Activated CD4-positive, alpha-beta memory T cell treated with anti-CD3 and anti-CD28 coated beads, Interleukin-2, amount 10 ng/mL, durations not matched to agents 7 days and 5 days (primary cell): ENCODE data around the gene SFXN5. TPM values are rescaled to one million over a fixed set of nuclear protein-coding genes. Genes with fewer than 3 reads are reported as not detected.
"Not testable (repeated sequence)": the region's sequence is repeated elsewhere in the genome, so short reads cannot be mapped to it uniquely, and the experiment has no call there.

ENCODE experiments used
- CTCF ChIA-PET: fragments of 350-600 bp; sonication (Branson Sonifier 250); formaldehyde crosslinking; loops from one replicate; lab custom pipeline; 2021; ENCODE audit warnings: antibody characterized with exemption, inconsistent platforms; lab: Charles Lee
- POLR2A ChIA-PET: fragments of 350-600 bp; sonication (Branson Sonifier 250); formaldehyde crosslinking; loops from one replicate; lab custom pipeline; 2021; ENCODE audit warnings: antibody characterized with exemption; lab: Charles Lee
- DNase-seq: peaks from one replicate; pipeline ENCODE4 v3.0.0-alpha.2; 2020
- H3K27ac Mint-ChIP-seq: one replicate; pipeline ENCODE4 v1.8.0; 2021; ENCODE audit warnings: mild to moderate bottlenecking, mixed read lengths
- H3K27me3 Mint-ChIP-seq: one replicate; pipeline ENCODE4 v1.8.0; 2021; ENCODE audit warnings: mixed read lengths
- H3K36me3 Mint-ChIP-seq: one replicate; pipeline ENCODE4 v1.8.0; 2021; ENCODE audit warnings: low read depth, mixed read lengths
- H3K4me1 Mint-ChIP-seq: one replicate; pipeline ENCODE4 v1.8.0; 2021; ENCODE audit warnings: mixed read lengths
- H3K4me3 Mint-ChIP-seq: one replicate; pipeline ENCODE4 v1.8.0; 2021; ENCODE audit warnings: mild to moderate bottlenecking, mixed read lengths
- H3K9me3 Mint-ChIP-seq: one replicate; pipeline ENCODE4 v1.8.0; 2021; ENCODE audit warnings: mixed read lengths
- total RNA-seq, 2 experiments: library from RNA; stranded (reverse); gene quantifications; one replicate each; pipeline ENCODE4 v1.2.3, GENCODE V29; 2021

The SFXN5 gene, protein sequence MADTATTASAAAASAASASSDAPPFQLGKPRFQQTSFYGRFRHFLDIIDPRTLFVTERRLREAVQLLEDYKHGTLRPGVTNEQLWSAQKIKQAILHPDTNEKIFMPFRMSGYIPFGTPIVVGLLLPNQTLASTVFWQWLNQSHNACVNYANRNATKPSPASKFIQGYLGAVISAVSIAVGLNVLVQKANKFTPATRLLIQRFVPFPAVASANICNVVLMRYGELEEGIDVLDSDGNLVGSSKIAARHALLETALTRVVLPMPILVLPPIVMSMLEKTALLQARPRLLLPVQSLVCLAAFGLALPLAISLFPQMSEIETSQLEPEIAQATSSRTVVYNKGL
- total RNA-seq = 1 to 10 TPM; 4.3 to 6.1 TPM

DNA sequence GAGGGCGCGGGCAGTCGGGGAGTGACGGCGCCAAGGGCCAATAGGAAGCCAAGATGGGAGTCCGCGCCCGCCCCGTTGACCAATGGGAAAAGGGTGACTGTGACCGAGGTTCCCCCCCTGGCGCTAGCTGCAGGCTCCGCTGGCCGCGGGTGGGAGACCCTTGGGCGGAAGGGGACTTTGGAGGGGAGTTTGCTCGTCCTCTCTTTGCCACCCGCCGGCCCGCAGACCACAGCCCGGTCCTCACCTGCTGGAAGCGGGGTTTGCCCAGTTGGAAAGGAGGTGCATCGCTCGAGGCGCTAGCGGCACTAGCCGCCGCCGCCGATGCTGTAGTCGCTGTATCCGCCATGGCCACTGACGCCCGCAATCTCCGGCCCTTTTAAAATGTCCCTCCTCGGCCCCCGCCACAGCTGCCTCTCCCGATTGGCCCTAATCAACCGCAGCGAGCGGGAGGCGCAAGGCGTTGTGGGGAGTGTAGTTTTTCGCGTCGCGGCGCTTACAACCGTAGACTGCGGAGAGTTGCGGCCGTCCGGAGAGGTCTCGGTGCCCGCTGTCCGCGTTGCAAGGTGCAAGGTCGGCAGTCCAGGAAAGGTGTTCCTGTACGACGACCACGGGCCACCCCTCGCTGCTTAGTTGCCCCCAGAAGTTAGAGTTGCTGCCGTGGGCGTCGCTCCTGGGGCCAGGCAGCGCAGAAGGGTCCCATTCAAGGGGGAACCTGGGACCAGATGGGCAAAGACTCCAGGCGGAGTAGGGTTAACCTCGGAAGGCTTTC lies at the start of gene SFXN5:
Gene SFXN5 (minus strand): TSS at position 353 of the 769 bp plus-strand sequence. CDS start 7 bp downstream, at position 346.
- ChIA-PET CTCF (interaction anchor here (1.2 to 1.7 kb wide), 3 partner anchors 85 to 179 kb away, joined by 3 to 6 read pairs (median 3); no protein-coding TSS in a partner anchor), POLR2A (interaction anchor here (0.5 to 2.0 kb wide), 14 partner anchors 15 to 1054 kb away, joined by 3 to 7 read pairs (median 3); partner anchors contain the start of genes PRADC1 and RAB11FIP5)
- peak within 1 kb of the TSS; percentile 71 for H3K27ac Mint-ChIP-seq
- H3K36me3 Mint-ChIP-seq = no peaks in the 10 kb centered on the region
- peaks cover 3% of the 10 kb centered on the region for H3K27me3 Mint-ChIP-seq
- H3K9me3 Mint-ChIP-seq = no peaks in the 10 kb centered on the region
- H3K4me1 Mint-ChIP-seq = peaks cover 21% of the 10 kb centered on the region
- DNase-seq = peak; percentile 95
- peak within 1 kb of the TSS; percentile 79 for H3K4me3 Mint-ChIP-seq

DNA sequence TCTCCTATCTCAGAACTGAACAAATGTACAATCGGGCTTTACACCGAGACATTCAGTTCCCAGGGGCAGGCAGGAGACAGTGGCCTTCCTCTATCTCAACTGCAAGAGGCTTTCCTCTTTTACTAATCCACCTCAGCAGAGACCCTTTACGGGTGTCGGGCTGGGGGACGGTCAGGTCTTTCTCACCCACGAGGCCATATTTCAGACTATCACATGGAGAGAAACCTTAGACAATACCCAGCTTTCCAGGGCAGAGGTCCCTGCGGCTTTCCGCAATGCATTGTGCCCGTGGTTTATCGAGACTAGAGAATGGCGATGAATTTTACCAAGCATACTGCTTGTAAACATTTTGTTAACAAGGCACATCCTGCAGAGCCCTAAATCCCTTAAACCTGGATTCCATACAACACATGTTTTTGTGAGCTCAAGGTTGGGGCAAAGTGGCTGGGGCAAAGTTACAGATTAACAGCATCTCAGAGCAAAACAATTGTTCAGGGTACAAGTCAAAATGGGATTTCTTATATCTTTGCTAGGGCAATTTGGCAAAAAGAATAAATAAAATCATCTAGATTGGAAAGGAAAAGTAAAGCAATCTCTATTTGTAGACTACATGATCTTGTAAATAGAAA lies 48.2 kb upstream of the SFXN5 start:
- H3K4me3 Mint-ChIP-seq, H3K36me3 Mint-ChIP-seq, POLR2A ChIA-PET, DNase-seq, CTCF ChIA-PET, H3K9me3 Mint-ChIP-seq, H3K4me1 Mint-ChIP-seq, H3K27ac Mint-ChIP-seq: not testable (repeated sequence)
- peaks cover 20% of the 10 kb centered on the region for H3K27me3 Mint-ChIP-seq

DNA sequence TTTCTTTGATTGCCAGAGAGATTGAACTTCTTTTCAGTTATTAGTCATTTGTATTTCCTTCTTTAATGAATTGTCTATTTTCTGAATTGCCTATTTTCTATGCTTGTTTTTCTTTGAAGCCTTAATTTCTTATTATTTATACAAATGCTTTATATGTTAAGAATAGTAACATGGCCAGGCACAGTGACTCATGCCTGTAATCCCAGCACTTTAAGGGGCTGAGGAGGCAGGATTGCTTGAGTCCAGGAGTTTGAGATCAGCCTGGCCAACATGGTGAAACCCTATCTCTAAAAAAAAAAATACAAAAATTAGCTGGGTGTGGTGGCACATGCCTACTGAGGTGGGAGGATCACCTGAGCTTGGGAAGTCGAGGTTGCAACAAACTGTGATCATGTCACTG lies 45.9 kb upstream of the SFXN5 start:
- ChIA-PET POLR2A (no interaction called here), CTCF (interaction anchor here (1.3 kb wide), 1 partner anchor 60 kb away, joined by 3 read pairs; no protein-coding TSS in a partner anchor)
- Mint-ChIP-seq H3K4me3 (no peak overlapping the region), H3K9me3 (no peaks in the 10 kb centered on the region), H3K36me3 (no peaks in the 10 kb centered on the region), H3K27ac (no peak overlapping the region), H3K27me3 (peaks cover 5% of the 10 kb centered on the region), H3K4me1 (peaks cover 2% of the 10 kb centered on the region)
- DNase-seq = no peak

DNA sequence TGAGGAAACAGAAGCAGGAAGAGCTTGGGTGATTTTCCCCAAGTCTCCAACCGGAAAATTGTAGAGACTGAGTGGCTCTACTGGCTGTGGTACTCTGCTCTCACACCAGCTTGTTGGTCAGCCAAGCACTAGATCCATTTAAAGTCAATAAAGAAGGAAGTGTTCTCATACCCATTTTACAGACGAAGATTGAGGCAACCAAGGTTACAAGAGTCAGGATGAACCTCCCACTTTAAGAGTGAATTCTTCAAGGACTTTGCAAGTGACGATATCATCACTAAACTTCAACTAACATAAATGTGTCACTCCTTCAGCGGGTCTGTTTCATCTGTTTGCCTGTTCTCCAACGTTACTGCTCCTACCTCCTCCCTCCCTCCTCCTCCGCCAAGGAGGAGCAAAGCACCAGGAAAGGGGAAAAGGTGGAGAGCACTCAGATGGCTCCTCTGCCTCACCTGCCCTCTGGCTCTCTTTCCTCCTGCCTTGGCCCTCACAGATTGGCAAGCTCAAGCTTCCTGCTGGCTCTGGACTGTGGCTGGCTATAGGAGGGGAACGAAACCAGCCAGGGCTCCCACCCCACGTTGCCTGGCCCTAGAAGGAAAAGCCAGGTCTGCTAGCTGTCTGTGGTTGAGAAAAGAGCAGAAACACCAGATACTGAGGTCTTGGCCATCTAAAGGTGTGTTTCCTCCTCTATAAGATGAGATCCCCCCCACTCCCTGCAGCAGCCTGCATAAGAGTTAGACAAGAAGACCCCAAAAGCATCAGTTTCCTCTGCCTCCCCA lies 44.9 kb upstream of the SFXN5 start:
- Mint-ChIP-seq H3K4me1 (peaks cover 11% of the 10 kb centered on the region), H3K9me3 (no peaks in the 10 kb centered on the region), H3K27ac (no peak overlapping the region), H3K27me3 (peaks cover 4% of the 10 kb centered on the region), H3K4me3 (no peak overlapping the region), H3K36me3 (no peaks in the 10 kb centered on the region)
- ChIA-PET CTCF (interaction anchor here (1.3 kb wide), 1 partner anchor 61 kb away, joined by 3 read pairs; no protein-coding TSS in a partner anchor), POLR2A (interaction anchor here (0.9 kb wide), 1 partner anchor 10 kb away, joined by 3 read pairs; no protein-coding TSS in a partner anchor)
- DNase-seq = no peak

DNA sequence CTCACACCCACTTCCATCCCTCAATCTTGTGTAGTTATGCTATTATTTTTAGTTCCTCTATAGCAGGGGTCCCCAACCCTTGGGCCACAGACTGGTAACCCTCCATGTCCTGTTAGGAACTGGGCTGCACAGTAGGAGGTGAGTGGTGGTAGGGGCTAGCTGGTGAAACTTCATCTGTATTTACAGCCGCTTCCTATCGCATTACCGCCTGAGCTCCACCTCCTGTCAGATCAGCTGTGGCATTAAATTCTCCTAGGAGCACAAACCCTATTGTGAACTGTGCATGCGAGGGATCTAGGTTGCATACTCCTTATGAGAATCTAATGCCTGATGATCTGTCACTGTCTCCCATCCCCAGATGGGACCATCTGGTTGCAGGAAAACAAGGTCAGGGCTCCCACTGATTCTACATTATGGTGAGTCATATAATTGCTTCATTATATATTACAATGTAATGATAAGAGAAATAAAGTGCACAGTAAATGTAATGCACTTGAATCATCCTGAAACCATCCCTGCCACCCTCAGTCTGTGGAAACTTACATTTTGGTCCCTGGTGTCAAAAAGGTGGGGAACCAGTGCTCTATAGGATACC lies 42.9 kb upstream of the SFXN5 start:
- no peak for DNase-seq
- H3K36me3 Mint-ChIP-seq = peaks cover 2% of the 10 kb centered on the region
- POLR2A ChIA-PET = interaction anchor here (1.4 kb wide), 1 partner anchor 43 kb away, joined by 4 read pairs; the partner anchor contains the start of gene SFXN5

DNA sequence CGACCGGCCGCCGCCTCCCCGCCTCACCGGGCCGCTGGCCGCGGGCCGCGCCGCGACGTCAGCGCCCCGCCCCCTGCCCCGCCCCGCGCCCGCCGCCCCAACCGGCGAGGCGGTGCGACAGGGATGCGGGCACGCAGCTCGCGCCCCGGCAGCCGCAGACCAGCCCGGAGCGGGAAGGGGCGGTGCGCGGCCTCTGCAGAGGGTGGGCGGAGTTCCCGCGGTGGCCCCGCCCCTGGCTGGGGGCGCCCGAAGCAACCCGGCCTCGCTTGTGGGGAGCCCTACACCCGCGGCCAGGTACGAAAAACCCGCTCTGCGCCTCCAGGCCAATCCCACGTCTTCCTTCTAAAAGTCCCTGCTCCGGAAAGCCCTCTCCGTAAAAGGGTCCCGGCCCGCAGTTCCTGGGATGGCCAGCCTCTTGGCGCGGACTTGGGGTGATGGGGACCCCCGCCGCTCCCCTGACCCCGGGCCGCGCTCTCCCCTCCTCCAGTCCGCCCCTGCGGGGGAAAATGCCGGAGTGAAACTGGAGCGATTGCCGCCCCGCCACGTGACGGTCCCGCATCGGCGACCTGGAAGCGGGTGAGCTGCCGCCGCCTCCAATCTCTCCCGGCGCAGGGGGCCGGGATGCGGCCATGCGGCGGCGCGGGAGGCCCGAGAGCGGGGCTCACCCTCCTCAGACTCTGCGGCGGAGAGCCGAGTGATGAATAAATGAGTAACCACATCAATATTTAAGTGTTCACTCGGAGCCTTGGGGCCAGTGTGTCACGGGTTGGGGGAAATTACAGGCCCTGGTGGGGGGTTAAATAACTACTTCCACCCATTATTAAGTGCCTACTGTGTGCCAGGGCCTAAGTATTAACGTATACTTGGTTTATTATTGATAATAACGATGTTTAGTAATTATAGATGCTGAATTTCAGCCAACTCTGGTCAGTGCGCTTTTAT lies 41.7 kb upstream of the SFXN5 start, which contains the start of gene RAB11FIP5:
Gene RAB11FIP5 (minus strand): TSS at position 36 of the 942 bp plus-strand sequence. CDS start 171 bp downstream, outside the sequence.
- POLR2A ChIA-PET = interaction anchor here (1.0 to 1.8 kb wide), 5 partner anchors 14 to 159 kb away, joined by 3 to 7 read pairs (median 4); partner anchors contain the start of gene SFXN5
- Mint-ChIP-seq H3K27me3 (peaks cover 3% of the 10 kb centered on the region), H3K36me3 (peaks cover 2% of the 10 kb centered on the region), H3K9me3 (no peaks in the 10 kb centered on the region), H3K27ac (peak within 1 kb of the TSS; percentile 72), H3K4me1 (peaks cover 38% of the 10 kb centered on the region), H3K4me3 (peak within 1 kb of the TSS; percentile 87)
- CTCF ChIA-PET = interaction anchor here (0.5 to 2.9 kb wide), 5 partner anchors 27 to 98 kb away, joined by 3 to 15 read pairs (median 3); no protein-coding TSS in a partner anchor
- DNase-seq = peak; percentile 82

More for the DNA sequence above, 42.9 kb upstream of the SFXN5 start:
- no peaks in the 10 kb centered on the region for H3K9me3 Mint-ChIP-seq
- no peak overlapping the region for H3K27ac Mint-ChIP-seq
- peak overlapping the region; percentile 12 for H3K4me3 Mint-ChIP-seq
- H3K4me1 Mint-ChIP-seq = peaks cover 27% of the 10 kb centered on the region
- H3K27me3 Mint-ChIP-seq = peaks cover 3% of the 10 kb centered on the region
- CTCF ChIA-PET = interaction anchor here (0.6 to 2.9 kb wide), 2 partner anchors 63 to 99 kb away, joined by 4 to 15 read pairs; partner anchors contain the start of gene SMYD5

DNA sequence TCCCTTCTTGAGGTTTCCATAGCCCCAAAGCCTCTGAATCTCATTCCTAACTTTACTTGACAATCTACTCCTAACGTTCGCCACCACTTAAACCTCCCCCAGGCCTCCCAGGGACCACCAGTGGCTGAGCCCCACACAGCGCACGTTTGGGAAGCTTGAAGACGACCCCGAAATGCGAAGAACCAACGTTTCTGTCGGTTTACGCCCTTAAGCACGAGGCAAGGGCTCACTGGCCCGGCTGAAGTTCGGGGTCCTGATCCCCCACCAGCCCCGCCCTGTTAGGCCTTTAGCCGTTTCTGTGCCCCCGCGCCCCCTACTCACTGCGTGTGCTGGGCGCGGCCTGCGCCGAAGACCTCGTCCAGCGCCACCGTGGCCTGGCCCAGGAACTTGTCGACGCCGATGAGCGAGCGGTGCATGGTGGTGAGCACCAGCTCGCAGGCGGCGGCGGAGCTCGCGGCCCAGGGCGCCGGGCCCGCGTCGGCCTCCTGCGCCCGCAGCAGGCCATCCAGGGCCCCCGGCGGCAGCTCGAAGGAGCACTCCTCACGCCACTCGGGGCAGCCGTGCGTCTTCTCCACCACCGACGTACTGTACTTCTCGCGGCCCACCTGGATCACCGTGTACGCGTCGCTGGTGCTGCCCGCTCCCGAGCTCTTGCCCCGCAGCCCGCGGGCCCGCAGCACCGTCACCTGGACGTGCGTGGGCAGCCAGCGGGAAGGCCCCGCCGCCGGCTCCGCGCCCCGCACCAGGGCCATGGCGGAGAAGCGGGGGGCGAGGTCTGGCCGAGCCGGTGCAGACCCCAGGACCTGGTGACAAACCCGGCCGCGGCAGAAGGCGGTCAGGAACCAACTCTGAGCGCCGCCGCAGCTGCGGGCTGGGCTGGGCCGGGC lies 40.8 kb upstream of the SFXN5 start:
- Mint-ChIP-seq H3K36me3 (peaks cover 2% of the 10 kb centered on the region), H3K9me3 (no peaks in the 10 kb centered on the region), H3K4me1 (peaks cover 47% of the 10 kb centered on the region), H3K4me3 (peak overlapping the region; percentile 87), H3K27ac (peak overlapping the region; percentile 72), H3K27me3 (peaks cover 3% of the 10 kb centered on the region)
- CTCF ChIA-PET = interaction anchor here (0.9 to 2.9 kb wide), 3 partner anchors 26 to 65 kb away, joined by 3 to 15 read pairs (median 3); no protein-coding TSS in a partner anchor
- POLR2A ChIA-PET = interaction anchor here (1.0 to 1.8 kb wide), 5 partner anchors 13 to 158 kb away, joined by 3 to 7 read pairs (median 3); partner anchors contain the start of gene SFXN5
- peak; percentile 35 for DNase-seq

DNA sequence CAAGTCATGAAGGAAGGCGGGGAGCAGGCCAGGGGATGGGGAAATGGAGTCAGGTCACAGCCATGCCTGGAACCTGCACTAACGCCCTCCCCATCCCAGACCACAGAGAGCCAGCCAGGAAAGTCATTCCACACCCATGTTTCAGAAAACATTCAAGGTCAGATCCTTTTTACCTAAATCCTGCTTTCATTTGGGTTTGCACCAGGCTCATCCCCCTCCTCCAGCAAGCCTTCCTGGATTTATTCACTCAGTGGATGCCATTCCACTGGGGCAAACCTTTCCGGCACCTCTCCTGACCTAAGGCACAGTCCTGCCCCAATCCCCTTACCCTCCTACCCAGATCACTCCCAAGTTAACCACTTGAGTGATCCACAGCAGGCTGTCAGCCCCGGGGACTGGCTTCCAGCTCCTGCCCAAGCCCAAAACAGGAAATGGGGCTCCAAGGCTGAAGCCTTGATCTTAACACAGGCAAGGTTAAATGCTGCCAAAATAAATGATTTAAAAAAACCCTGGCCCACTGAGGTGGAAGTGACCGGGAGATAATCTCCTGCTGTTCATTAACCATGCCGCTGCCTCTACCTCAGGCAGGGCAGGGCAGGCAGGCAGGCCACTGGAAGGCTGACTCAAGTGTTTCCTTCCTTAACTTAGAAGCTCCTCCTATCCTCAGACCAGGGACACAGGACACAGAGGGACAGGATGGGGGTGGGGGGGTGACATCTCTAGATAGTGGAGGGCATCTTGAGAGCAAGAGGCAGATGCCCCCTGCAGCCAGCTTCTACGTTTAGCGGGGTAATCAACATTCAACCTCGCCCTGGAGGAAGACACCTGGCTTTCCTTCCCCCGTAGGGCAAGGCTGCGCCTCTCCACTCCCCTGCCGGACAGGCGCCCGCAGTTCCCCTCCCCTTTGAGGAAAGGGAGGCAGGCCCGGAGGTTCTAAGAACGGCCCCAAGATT lies 39.8 kb upstream of the SFXN5 start:
- POLR2A ChIA-PET = interaction anchor here (1.0 to 1.8 kb wide), 6 partner anchors 8 to 157 kb away, joined by 3 to 7 read pairs (median 3); partner anchors contain the start of gene SFXN5
- peak overlapping the region; percentile 72 for H3K27ac Mint-ChIP-seq
- peaks cover 3% of the 10 kb centered on the region for H3K27me3 Mint-ChIP-seq
- DNase-seq = peak; percentile 22
- no peaks in the 10 kb centered on the region for H3K9me3 Mint-ChIP-seq
- H3K4me3 Mint-ChIP-seq = peak overlapping the region; percentile 87
- CTCF ChIA-PET = interaction anchor here (1.2 to 1.4 kb wide), 2 partner anchors 25 to 67 kb away, joined by 3 to 4 read pairs; no protein-coding TSS in a partner anchor
- peaks cover 56% of the 10 kb centered on the region for H3K4me1 Mint-ChIP-seq
- H3K36me3 Mint-ChIP-seq = peaks cover 2% of the 10 kb centered on the region
